HG03175 (cell line): ENCODE results near the gene RAP1GAP.

Experiments used
- ATAC-seq: cut with Tn5 transposase; IDR thresholded peaks from one replicate; pipeline ENCODE4 v1.9.1; 2021; ENCODE audit warnings: mild to moderate bottlenecking, moderate library complexity; ENCODE audit not compliant: unreplicated experiment

The RAP1GAP gene

GRCh38 chr1:21614419-21615115 lies 54.6 kb downstream of the RAP1GAP start:
- no peak for ATAC-seq

GRCh38 chr1:21613072-21613867 lies 55.9 kb downstream of the RAP1GAP start:
- ATAC-seq = no peak

GRCh38 chr1:21612057-21612456 lies 57.1 kb downstream of the RAP1GAP start:
- ATAC-seq = no peak

DNA sequence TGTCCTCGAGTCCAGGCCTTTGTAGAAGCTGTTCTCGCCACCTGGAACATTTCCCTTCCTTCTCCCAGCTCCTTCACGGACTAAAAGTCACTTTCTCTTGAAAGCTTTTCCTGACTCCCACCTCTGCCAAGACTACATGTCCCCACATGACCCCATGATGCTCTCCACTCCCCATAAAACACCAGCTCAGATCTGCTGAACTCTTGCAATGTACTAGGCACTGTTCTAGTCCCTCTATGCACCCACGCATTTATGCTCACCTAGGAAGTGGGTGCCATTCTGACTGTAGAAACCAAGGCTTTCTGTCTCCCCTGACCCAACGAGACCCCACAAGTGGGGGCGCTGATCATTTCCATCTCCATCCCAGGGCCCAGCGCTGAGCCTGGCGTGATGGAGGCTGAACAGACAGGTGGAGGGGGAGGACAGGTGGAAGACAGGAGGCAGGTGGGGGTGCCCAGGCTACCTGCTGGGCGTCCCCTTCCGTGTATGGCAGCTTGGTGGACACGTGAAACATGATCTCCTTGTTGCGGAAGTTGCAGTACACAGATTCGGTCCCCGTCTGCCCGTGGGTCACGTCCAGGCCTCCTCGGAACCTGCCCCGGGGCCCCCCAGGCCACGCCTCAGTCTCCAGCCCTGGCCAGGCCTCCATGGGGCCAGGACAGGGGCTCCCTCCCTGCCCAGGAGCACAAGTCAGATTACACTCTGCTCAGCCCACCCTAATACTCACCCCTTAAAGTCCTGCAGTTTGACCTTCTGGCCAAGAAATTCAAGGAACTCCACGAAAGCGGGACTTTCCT lies 58.0 kb downstream of the RAP1GAP start:
- no peak for ATAC-seq

DNA sequence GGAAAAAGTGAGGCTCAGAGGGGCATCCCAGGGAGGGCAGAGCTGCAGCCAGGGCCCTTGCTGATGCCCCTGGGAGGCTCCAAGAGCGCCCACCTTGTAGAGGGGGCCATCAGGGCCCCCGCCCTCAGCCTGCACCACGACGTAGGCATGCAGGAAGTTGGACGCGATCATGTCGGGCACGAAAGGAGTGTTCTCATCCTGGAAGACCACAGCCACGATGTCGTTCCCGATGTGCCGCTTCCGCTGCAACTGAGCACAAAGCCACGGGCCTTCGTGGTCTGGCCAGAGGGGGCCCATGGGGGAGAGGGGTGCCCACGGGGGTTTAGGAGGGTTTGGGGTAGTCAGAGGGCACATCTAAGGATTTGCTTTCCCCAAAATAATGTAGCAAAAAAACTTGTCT lies 59.1 kb downstream of the RAP1GAP start:
- no peak for ATAC-seq

DNA sequence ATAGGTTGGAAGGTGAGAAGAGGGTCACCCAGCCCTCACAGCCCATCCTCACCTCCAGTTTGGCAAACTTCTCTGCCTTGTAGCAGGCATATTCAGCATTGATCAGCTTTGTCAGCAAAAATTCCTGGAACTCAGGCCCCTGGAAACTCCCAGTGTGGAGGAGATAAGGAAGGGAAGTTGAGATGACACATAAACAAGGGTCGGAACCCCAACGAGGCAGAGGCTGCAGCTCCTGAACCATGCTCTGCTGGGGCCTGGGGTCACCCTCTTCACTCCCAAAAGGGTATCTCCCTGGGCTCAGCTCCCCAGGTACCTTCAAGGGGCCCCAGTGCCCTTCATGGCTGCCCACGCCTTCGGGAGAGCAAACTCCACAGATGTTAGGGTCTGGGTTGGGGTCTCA lies 60.4 kb downstream of the RAP1GAP start:
- no peak for ATAC-seq

GRCh38 chr1:21607549-21608529 lies 61.3 kb downstream of the RAP1GAP start:
- ATAC-seq = peak; percentile 63

- no peak for ATAC-seq
These were observed 63.0 kb downstream of the RAP1GAP start for GRCh38 chr1:21605964-21606705.

DNA sequence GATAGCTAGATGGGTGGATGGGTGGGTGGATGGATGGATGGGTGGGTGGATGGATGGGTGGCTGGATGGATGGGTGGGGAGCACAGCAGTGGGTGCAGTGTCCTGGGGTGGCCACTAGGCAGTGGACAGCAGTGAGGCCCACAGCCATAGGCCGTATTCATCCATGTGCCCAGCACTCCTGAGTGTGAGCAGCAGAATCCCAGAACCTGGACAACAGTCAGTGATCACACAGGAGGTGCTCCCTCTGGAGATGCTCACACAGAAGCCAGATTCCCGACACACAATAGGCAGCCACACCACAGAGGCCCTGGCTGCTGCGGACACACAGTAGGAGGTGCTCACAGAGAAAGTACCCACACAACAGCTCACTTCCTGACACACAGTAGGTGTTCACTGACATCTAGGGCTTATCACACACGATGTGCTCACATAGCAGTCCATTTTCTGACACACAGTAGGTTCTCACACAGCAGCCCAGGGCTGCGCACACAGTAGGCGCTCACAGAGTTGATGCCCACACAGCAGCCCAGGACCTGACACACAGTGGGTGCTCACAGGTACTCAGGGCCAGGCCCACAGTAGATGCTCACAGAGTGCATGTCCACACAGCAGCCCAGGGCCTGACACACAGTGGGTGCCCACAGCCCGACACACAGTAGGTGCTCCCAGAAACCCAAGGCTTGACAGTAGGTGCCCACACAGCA lies 64.0 kb downstream of the RAP1GAP start:
- no peak for ATAC-seq

DNA sequence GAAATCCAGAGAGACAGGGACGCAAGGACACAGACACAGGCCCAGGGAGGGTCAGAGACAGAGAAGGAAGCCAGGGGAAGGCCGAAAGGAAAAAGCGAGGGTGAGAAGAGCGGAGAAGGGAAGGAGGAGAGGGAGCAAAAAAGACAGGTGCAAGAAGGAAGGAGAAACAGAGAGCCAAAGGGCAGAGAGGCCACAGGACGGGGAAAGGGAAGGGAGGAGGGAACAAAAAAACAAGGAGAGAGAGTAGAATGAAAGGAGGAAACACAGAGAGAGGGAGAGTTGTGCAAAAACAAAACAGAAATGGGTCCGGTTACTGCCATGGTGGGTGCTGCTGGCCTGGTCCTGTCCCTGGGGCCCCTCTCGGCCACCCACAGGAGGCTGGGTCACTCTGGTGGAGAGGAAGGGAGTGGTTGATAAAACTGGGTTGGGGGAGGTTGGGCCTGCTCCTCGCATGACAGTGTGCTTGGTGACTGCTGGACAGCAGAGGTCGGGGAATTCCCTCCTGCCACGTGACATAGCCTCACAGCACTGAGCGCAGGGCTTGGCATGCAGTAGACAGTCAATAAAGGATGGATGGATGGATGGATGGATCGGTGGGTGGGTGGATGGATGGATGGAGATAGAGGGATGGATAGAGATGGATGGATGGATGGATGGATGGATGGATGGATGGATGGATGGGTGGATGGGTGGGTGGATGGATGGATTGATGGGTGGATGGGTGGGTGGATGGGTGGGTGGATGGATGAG lies 64.8 kb downstream of the RAP1GAP start:
- no peak for ATAC-seq

DNA sequence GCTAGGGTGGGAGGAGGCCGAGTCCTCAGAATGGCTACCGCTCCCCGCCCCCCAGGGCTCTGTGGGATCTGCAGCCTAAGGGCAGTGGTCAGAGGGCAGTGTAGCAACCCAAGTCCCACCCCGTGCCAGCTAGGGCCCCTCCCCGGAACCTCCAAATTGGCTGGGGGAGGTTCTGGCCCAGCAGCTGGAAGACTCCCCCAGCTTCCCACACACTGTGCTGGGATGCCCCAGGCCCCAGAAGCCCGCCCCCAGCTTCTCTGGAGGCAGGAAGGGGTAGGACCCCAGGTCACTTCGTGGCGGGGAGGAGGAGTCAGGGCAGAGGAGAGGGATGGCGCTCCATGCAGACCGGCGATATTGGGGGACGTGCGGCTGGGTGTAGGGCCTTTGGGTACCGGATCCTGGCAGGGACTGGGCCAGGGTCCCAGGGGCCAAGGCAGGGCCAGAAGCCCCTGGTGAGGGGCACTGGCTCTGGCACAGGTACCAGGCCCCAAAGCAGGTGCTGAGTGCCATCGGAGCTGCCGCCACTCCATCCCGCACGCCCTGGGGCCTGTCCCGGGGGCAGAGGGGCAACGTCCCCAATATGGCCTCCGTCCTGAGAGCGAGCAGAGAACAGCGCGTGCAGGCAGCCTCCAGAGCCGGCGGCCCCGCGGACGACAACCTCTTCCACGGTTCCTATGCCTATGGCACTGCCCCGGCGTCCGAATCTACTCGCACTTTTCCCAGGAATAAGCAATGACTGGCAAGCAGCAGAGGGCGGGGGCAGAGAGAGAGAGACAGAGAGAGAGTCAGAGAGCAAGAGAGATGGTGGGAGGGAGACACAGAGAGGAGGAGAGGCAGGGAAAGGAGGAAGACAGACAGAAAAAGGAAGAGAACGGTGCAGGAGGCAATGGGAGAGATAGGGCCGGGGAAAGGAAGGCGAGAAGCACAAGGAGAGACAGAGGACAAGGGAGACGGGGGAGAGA lies 65.7 kb downstream of the RAP1GAP start:
- no peak for ATAC-seq

GRCh38 chr1:21601278-21602048 lies 67.7 kb downstream of the RAP1GAP start:
- ATAC-seq = no peak

- ATAC-seq = no peak
These were observed 69.8 kb downstream of the RAP1GAP start for GRCh38 chr1:21599402-21599801.

DNA sequence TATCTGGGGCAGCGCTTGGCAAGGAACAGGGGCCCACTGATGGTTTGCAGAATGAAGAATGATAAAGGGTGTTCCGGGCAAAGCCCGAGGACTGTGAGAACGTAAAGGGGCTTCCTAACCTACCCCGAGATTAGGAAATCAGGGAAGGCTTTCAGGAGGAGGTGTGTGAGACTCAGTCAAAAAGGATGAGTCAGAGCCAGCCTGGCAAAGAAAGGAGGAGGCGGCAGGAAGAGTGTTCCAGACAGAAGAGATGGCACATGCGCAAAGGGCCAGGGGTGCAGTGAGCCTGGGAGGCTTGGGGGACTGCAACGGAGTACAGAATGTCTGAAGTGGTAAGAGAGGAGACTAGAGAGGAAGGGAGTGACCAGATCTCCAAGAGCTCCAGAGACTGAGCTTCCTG lies 70.3 kb downstream of the RAP1GAP start:
- ATAC-seq = no peak

DNA sequence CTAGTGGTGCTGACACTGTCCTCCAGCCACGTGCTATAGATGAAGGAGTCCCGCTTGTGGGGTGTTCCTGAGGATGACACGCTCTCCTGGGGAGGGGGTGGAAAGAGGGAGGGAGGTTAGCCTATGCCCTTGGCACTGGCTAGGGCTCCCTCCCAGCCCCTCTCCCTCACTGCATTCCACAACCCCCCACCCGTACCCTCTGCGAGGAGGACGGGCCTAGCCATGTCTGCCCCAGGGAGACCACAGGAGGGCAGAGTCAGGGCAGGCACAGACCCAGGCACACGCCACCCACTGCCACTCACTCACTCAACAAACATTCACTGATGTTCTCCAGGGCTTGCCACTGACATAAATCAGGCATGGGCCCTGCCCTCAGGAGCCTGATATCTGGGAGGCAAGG lies 70.7 kb downstream of the RAP1GAP start:
- ATAC-seq = no peak

DNA sequence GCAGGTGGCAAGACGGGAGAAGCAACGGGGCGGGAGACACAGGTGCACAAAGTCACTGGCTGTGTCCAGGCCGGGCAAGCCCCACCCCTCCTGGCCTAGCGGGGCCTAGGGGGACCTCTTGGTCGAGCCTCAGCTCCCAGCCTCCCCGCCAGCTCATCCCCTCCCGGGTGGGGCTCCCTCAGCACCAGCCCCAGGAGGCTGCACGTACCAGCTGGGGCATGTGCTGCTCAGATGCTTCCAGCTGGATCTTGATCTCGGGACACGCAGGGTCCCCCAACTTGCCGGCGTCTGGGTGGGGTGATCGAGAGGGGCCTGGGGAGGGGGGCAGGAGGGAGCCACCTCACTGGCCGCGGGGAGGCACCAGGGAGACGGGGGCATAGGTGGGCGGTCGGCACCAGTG lies 71.4 kb downstream of the RAP1GAP start:
- ATAC-seq = no peak

- ATAC-seq = no peak
These were observed 72.5 kb downstream of the RAP1GAP start for GRCh38 chr1:21596628-21597027.
